Right lobe of liver (tissue), 4 donors: ENCODE measurements around the gene PNCK.

Experiments
- CTCF ChIP-seq, 4 donors: fragments of 200-600 bp in 3 of 4; fragments of 450-650 bp in 1 of 4; IDR thresholded peaks; one replicate each; pipeline versions ENCODE4 v1.5.1 to v1.8.0; 2016 to 2022; ENCODE audit warnings: antibody characterized with exemption in 4 of 4, mild to moderate bottlenecking in 2 of 4
- POLR2A ChIP-seq: fragments of 450-650 bp; IDR thresholded peaks from one replicate; pipeline ENCODE4 v1.6.1; 2017; ENCODE audit warnings: antibody characterized with exemption, mild to moderate bottlenecking
- donor health status: DM: no; HTN: no; CAD: no.
- donor health status: DM: no; HTN: no; CAD: no.
- donor health status: DM: no; HTN: yes; CAD: no.

- TF ChIP-seq CTCF (IDR thresholded peaks at IDR 0.05) (no peak), POLR2A (no peak)
These were observed 5.0 kb downstream of the PNCK start for GRCh38 chrX:153668423-153669173.
